H1 (cell line): ENCODE results near the gene ZNF691.

ENCODE experiments used
- CEBPB ChIP-seq: IDR thresholded peaks from 2 replicates; pipeline ENCODE4 v1.6.1; 2012; ENCODE audit warnings: low read depth, low read length
- EZH2 ChIP-seq: fragments of 200-600 bp; sonication (generic); IDR thresholded peaks from 2 replicates; pipeline ENCODE4 v1.7.1; 2012; ENCODE audit warnings: low read depth, mild to moderate bottlenecking, moderate library complexity, low read length, inconsistent platforms; ENCODE audit not compliant: severe bottlenecking
- JUND ChIP-seq: IDR thresholded peaks from 2 replicates; pipeline ENCODE4 v1.6.1; 2011; ENCODE audit warnings: mild to moderate bottlenecking, improper control_type of control experiment, low read length
- RBBP5 ChIP-seq: IDR thresholded peaks from 2 replicates; pipeline ENCODE4 v1.7.1; 2012; ENCODE audit warnings: low read depth, mild to moderate bottlenecking, inconsistent platforms, low read length, moderate library complexity, borderline replicate concordance
- RNF2 ChIP-seq: fragments of 200-900, 300-1000 bp; sonication (generic); IDR thresholded peaks from 2 replicates; pipeline ENCODE4 v1.7.1; 2016; ENCODE audit warnings: borderline replicate concordance, low read depth, mild to moderate bottlenecking, antibody characterized with exemption, low read length; ENCODE audit not compliant: poor library complexity, severe bottlenecking; ENCODE audit errors: missing control alignments
- TF ChIP-seq, protein P1 (sequence below): IDR thresholded peaks from 2 replicates; pipeline ENCODE4 v1.6.1; 2012; ENCODE audit warnings: inconsistent platforms
- TF ChIP-seq, protein P2 (sequence below), 3 experiments: IDR thresholded peaks; 1 replicate in 2 of 3; 2 replicates in 1 of 3; pipeline versions ENCODE4 v1.5.1 to v1.6.1; 2011; ENCODE audit warnings: low read length in 3 of 3, mild to moderate bottlenecking in 3 of 3, inconsistent platforms in 2 of 3, low read depth in 1 of 3, moderate library complexity in 1 of 3; ENCODE audit not compliant: insufficient read depth in 1 of 3; ENCODE audit errors: control extremely low read depth in 1 of 3

DNA sequence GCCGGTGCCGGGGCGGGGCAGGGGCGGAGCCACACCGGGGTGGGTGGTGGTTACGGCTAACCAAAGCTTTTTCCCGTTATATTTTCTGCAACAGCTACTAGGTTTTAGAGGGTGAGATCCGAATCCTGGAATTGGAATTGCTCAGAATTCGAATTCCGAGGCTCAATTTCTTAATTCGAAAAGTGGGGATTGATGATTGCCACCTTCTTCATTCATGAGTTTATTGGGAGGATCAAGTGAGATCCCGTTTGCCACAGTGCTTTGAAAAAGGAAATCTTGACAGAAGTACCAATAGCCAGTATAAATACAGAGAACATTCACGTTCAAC is 29.0 kb upstream of the ZNF691 start:
- TF ChIP-seq, protein P1, sequence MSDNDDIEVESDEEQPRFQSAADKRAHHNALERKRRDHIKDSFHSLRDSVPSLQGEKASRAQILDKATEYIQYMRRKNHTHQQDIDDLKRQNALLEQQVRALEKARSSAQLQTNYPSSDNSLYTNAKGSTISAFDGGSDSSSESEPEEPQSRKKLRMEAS = no peak
- TF ChIP-seq CEBPB = no peak
- no peak for TF ChIP-seq RNF2
- TF ChIP-seq RBBP5 = no peak
- TF ChIP-seq JUND = no peak
- TF ChIP-seq, protein P2, sequence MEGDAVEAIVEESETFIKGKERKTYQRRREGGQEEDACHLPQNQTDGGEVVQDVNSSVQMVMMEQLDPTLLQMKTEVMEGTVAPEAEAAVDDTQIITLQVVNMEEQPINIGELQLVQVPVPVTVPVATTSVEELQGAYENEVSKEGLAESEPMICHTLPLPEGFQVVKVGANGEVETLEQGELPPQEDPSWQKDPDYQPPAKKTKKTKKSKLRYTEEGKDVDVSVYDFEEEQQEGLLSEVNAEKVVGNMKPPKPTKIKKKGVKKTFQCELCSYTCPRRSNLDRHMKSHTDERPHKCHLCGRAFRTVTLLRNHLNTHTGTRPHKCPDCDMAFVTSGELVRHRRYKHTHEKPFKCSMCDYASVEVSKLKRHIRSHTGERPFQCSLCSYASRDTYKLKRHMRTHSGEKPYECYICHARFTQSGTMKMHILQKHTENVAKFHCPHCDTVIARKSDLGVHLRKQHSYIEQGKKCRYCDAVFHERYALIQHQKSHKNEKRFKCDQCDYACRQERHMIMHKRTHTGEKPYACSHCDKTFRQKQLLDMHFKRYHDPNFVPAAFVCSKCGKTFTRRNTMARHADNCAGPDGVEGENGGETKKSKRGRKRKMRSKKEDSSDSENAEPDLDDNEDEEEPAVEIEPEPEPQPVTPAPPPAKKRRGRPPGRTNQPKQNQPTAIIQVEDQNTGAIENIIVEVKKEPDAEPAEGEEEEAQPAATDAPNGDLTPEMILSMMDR (IDR thresholded peaks at IDR 0.05; ENCODE audit: control extremely low read depth in 1 of 3, insufficient read depth in 1 of 3, low read depth in 1 of 3, low read length in 3 of 3) = no peak
- no peak for TF ChIP-seq EZH2
